GM18951 (cell line): ENCODE results near the gene PCSK5.

Source experiments
- POLR2A ChIP-seq: IDR thresholded peaks from 4 replicates; pipeline ENCODE4 v1.6.1; 2011; ENCODE audit warnings: mild to moderate bottlenecking; ENCODE audit not compliant: insufficient read length, insufficient read depth; ENCODE audit errors: extremely low read depth
- in situ Hi-C: fragments of 300-500 bp; cut with MboI; formaldehyde crosslinking; loops from one replicate; pipeline ENCODE4 v1.12.0; 2022; ENCODE audit warnings: low sequenced_read_pairs, mixed read lengths, inconsistent platforms; ENCODE audit not compliant: unreplicated experiment

Gene PCSK5

GRCh38 chr9:76082057-76082456, 191.6 kb downstream of the PCSK5 start:
- no peak for TF ChIP-seq POLR2A

GRCh38 chr9:76085596-76085995, 195.1 kb downstream of the PCSK5 start:
- in situ Hi-C loops, result no loop called here
- TF ChIP-seq POLR2A, result no peak

More at GRCh38 chr9:76082057-76082456, 191.6 kb downstream of the PCSK5 start:
- in situ Hi-C loops, result no loop called here

GRCh38 chr9:76086539-76086938, 196.1 kb downstream of the PCSK5 start:
- TF ChIP-seq POLR2A, result no peak
- in situ Hi-C loops, result no loop called here

- TF ChIP-seq POLR2A, result no peak
- in situ Hi-C loops, result no loop called here
Observed at GRCh38 chr9:76087976-76088375, 197.5 kb downstream of the PCSK5 start.

GRCh38 chr9:76090330-76090729, 199.9 kb downstream of the PCSK5 start:
- in situ Hi-C loops, result no loop called here
- TF ChIP-seq POLR2A, result no peak

- in situ Hi-C loops, result no loop called here
- no peak for TF ChIP-seq POLR2A
Observed at GRCh38 chr9:76090909-76091308, 200.4 kb downstream of the PCSK5 start.

- in situ Hi-C loops, result no loop called here
- no peak for TF ChIP-seq POLR2A
Observed at GRCh38 chr9:76092572-76092971, 202.1 kb downstream of the PCSK5 start.

- in situ Hi-C loops, result no loop called here
- TF ChIP-seq POLR2A, result no peak
Observed at GRCh38 chr9:76095585-76095984, 205.1 kb downstream of the PCSK5 start.

GRCh38 chr9:76099516-76099915, 209.0 kb downstream of the PCSK5 start:
- in situ Hi-C loops, result no loop called here
- no peak for TF ChIP-seq POLR2A

GRCh38 chr9:76101075-76101474, 210.6 kb downstream of the PCSK5 start:
- no peak for TF ChIP-seq POLR2A
- in situ Hi-C loops, result no loop called here

GRCh38 chr9:76101491-76101890, 211.0 kb downstream of the PCSK5 start:
- in situ Hi-C loops, result no loop called here
- TF ChIP-seq POLR2A, result no peak

- in situ Hi-C loops, result no loop called here
- no peak for TF ChIP-seq POLR2A
Observed at GRCh38 chr9:76101947-76102346, 211.5 kb downstream of the PCSK5 start.

- TF ChIP-seq POLR2A, result no peak
- in situ Hi-C loops, result no loop called here
Observed at GRCh38 chr9:76103531-76104315, 213.2 kb downstream of the PCSK5 start.

GRCh38 chr9:76107482-76107881, 217.0 kb downstream of the PCSK5 start:
- in situ Hi-C loops, result no loop called here
- no peak for TF ChIP-seq POLR2A

GRCh38 chr9:76109953-76110352, 219.5 kb downstream of the PCSK5 start:
- in situ Hi-C loops, result no loop called here
- TF ChIP-seq POLR2A, result no peak

- no peak for TF ChIP-seq POLR2A
- in situ Hi-C loops, result no loop called here
Observed at GRCh38 chr9:76112151-76112550, 221.7 kb downstream of the PCSK5 start.
